ENCODE data around the gene IRS1.

DNA sequence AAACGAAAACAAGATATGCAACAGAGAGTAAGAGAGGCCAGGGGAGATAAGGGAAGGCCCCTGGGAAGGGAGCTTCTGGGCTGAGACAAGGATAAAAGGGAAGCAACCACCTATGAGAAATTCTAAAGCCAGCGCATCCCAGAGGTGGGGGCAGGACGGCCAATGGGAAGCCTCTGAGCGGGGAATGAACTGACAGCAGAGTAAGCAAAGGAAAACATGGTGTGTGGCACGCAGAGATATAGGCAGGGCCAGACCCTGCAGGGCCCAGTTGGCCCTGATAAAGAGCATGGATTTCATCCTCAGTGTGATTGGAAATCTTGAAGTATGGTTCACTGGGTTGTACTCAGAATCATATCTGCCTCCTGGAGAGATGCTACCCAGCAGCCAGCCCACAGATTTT is 78.7 kb downstream of the IRS1 start:
- TF ChIP-seq CTCF (IDR thresholded peaks at IDR 0.05; ENCODE audit: borderline replicate concordance, extremely low read depth, low read length, poor library complexity, severe bottlenecking), result no peak
- no peak for TF ChIP-seq EZH2 (IDR thresholded peaks at IDR 0.05; ENCODE audit: borderline replicate concordance, low read depth, low read length, severe bottlenecking)
